Activated T-helper 2 cell treated with anti-CD3 and anti-CD28 coated beads, Interferon-gamma antibody, Interleukin-2, Interleukin-4, amounts not matched to agents 10 μg/mL and 5 μg/mL and 100 μg/mL, durations not matched to agents 14 hours and 24 hours and 36 hours (primary cell): ENCODE data around the gene WDR12. TPM values are rescaled to one million over a fixed set of nuclear protein-coding genes. Genes with fewer than 3 reads are reported as not detected.

Experiments
- DNase-seq: peaks from one replicate; pipeline ENCODE4 v3.0.0; 2021; ENCODE audit warnings: low spot score
- H3K27ac Mint-ChIP-seq: one replicate; pipeline ENCODE4 v1.8.0; 2021; ENCODE audit warnings: mixed read lengths
- H3K27me3 Mint-ChIP-seq: one replicate; pipeline ENCODE4 v1.8.0; 2021; ENCODE audit warnings: low read depth, mixed read lengths
- H3K36me3 Mint-ChIP-seq: one replicate; pipeline ENCODE4 v1.8.0; 2021; ENCODE audit warnings: low read depth, mixed read lengths
- H3K4me1 Mint-ChIP-seq: one replicate; pipeline ENCODE4 v1.8.0; 2021; ENCODE audit warnings: low read depth, mixed read lengths
- H3K4me3 Mint-ChIP-seq: one replicate; pipeline ENCODE4 v1.8.0; 2021; ENCODE audit warnings: low read depth, mild to moderate bottlenecking, moderate library complexity, mixed read lengths
- H3K9me3 Mint-ChIP-seq: one replicate; pipeline ENCODE4 v1.8.0; 2021; ENCODE audit warnings: mixed read lengths
- intact Hi-C: fragments of 100-400 bp; cut with micrococcal nuclease; formaldehyde crosslinking; loops from one replicate; pipeline ENCODE4 v1.15.1; 2023
- total RNA-seq: library from RNA; stranded (reverse); gene quantifications from 2 replicates; pipeline ENCODE4 v1.2.3, GENCODE V29; 2022

Gene WDR12
- total RNA-seq, 1 donor from 2014 or later: 139 TPM

DNA sequence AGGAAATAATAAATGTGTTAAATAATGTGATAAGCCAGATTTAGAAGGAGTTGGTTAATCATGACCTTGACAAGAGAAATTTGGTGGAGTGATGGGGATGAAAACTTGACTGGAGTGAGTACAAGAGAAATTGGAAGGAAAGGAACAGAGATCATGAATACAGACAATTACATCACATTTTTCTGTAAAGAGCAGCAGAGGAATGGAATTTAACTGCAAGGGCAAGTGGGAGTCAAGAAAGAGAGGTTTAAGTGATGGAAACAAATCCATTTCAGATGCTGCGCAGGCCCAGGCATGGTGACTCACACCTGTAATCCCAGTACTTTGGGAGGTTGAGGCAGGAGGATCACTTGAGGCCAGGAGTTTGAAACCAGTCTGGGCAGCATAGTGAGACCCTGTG is 86.6 kb downstream of the WDR12 start:
- no peaks in the 10 kb centered on the region for H3K9me3 Mint-ChIP-seq
- H3K27ac Mint-ChIP-seq: no peak overlapping the region
- H3K4me3 Mint-ChIP-seq: no peak overlapping the region
- no peak for DNase-seq
- H3K4me1 Mint-ChIP-seq: no peaks in the 10 kb centered on the region
- no peaks in the 10 kb centered on the region for H3K27me3 Mint-ChIP-seq
- intact Hi-C loops: no loop called here
- no peaks in the 10 kb centered on the region for H3K36me3 Mint-ChIP-seq

Other genes with a start within 250 kb of the WDR12 start
- gene ICA1L, start 39.9 kb downstream of the WDR12 start, total RNA-seq: 6.2 and 8.0 TPM in 2 replicates
- 4.6 and 5.0 TPM in 2 replicates for gene CARF, start 602 bp upstream of the WDR12 start, total RNA-seq
- gene NBEAL1, start 103.2 kb upstream of the WDR12 start, total RNA-seq: 10.6 and 12.2 TPM in 2 replicates